ENCODE results near the gene OR1F1.
"Not testable (repeated sequence)": the region's sequence is repeated elsewhere in the genome, so short reads cannot be mapped to it uniquely, and the experiment has no call there.

GRCh38 chr16:3168729-3169128 lies 19.3 kb upstream of the OR1F1 start:
- not testable (repeated sequence) for TF ChIP-seq CTCF (IDR thresholded peaks at IDR 0.05); FOXP4 (CRISPR knock-in tag; IDR thresholded peaks at IDR 0.05); TEAD4 (CRISPR knock-in tag; IDR thresholded peaks at IDR 0.05)

Measured in WTC11 (cell line).